ENCODE measurements around the gene APOL1. TPM values are rescaled to one million over a fixed set of nuclear protein-coding genes. Genes with fewer than 3 reads are reported as not detected.

Gene APOL1
- total RNA-seq, 1 donor, result 21.6 TPM

GRCh38 chr22:36311386-36312085 is 58.6 kb downstream of the APOL1 start:
- H3K4me3 ChIP-seq (ENCODE audit: low read depth, low read length), result no peak overlapping the region
- no peak for DNase-seq (ENCODE audit: low read depth)
- TF ChIP-seq CTCF (IDR thresholded peaks at IDR 0.05; ENCODE audit: insufficient read depth, low read depth, low read length), result no peak

DNA sequence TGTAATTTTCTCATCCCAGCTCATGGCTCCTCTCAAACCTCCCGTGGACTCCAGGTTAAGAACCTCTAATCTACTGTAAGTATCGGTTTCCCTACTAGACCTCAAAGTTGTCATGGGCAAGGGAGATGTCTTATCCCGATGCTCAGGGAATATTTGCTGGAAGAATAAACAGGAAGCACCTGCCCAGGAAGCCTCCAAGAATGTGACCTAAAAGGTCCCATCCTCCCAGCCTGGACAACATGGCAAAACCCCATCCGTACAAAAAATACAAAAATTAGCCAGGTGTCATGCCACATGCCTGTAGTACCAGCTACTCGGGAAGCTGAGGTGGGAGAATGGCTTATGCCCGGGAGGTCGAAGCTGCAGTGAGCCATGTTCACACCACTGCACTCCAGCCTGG is 62.4 kb downstream of the APOL1 start:
- no peak overlapping the region for H3K4me3 ChIP-seq (ENCODE audit: low read depth, low read length)
- DNase-seq (ENCODE audit: low read depth), result no peak
- no peak for TF ChIP-seq CTCF (IDR thresholded peaks at IDR 0.05; ENCODE audit: insufficient read depth, low read depth, low read length)

DNA sequence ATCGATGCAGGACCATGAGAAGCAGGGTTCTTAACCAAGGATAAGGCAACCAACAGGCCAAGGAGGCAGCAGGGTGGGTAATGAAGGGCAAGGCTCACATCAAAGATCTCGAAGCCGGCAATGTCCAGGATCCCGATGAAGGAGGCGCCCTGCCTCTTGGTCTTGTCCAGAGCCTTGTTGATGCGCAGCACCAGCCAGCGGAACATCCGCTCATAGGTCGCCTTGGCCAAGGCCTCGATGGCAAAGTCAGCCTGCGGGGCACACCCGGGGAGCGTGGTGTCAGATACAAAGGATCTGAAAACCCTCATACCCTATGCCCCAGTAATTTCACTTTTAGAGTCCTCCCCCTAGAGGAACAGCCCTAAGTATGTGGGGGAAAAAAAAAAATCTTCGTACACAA is 63.5 kb downstream of the APOL1 start:
- no peak overlapping the region for H3K4me3 ChIP-seq (ENCODE audit: low read depth, low read length)
- TF ChIP-seq CTCF (IDR thresholded peaks at IDR 0.05; ENCODE audit: insufficient read depth, low read depth, low read length), result no peak
- no peak for DNase-seq (ENCODE audit: low read depth)

Small RNA genes within 50 kb of the gene (small RNA-seq; reads per million reads assigned to genes)
- not detected for gene MIR6819

Other genes with a start within 250 kb of the APOL1 start
- 160 and 174 TPM in 2 replicates for gene RBFOX2, start 224.3 kb upstream of the APOL1 start, total RNA-seq
- 9.7 and 10.4 TPM in 2 replicates for gene APOL3, start 92.4 kb upstream of the APOL1 start, total RNA-seq
- gene APOL4, start 51.3 kb upstream of the APOL1 start, total RNA-seq, result not detected in 2 replicates
- gene APOL2, start 13.6 kb upstream of the APOL1 start, total RNA-seq, result 42.5 and 78.2 TPM in 2 replicates
- 1,420 and 1,714 TPM in 2 replicates for gene MYH9, start 134.8 kb downstream of the APOL1 start, total RNA-seq
- gene TXN2, start 228.5 kb downstream of the APOL1 start, total RNA-seq, result 14.7 and 18.4 TPM in 2 replicates

Measured in fibroblast of villous mesenchyme (primary cell).